ENCODE results near the gene AP2B1.

- TF ChIP-seq SPI1 (IDR thresholded peaks at IDR 0.05; ENCODE audit: low read depth, low read length) (no peak), POLR2A (IDR thresholded peaks at IDR 0.05; ENCODE audit: low read depth, low read length) (no peak), POLR2AphosphoS5 (IDR thresholded peaks at IDR 0.05; ENCODE audit: low read depth, low read length) (no peak)
Measured at GRCh38 chr17:35701491-35701890, 114.4 kb downstream of the AP2B1 start.

All from GM12891 (cell line).